HEK293 (cell line): Measurements from ENCODE around the gene TNIP1.
A peak's percentile ranks its signal among the peaks of the same experiment; 100 is the strongest.

Source experiments
- CTCF ChIA-PET: fragments of 350-600 bp; formaldehyde crosslinking; extraction: SDS; loops from one replicate; lab custom pipeline; 2021; ENCODE audit warnings: antibody characterized with exemption; lab: Yijun Ruan, JAX
- POLR2A ChIA-PET: fragments of 300-600 bp; formaldehyde crosslinking; extraction: SDS; loops from one replicate; lab custom pipeline; 2020; ENCODE audit warnings: antibody characterized with exemption, inconsistent platforms; lab: Yijun Ruan, JAX
- H3K27ac ChIP-seq: fragments of 200-500 bp; sonication (Bioruptor generic); 2 replicates; pipeline ENCODE4 v1.5.1; 2014; ENCODE audit warnings: low read depth, low read length, control low read depth, inconsistent platforms; ENCODE audit errors: extremely low read depth
- H3K36me3 ChIP-seq, 2 experiments: fragments of 200-500 bp in 1 of 2; sonication (Bioruptor generic) in 1 of 2; 1 replicate in 1 of 2; 2 replicates in 1 of 2; pipeline ENCODE4 v1.5.1; 2014 to 2017; ENCODE audit warnings: inconsistent platforms in 2 of 2, low read length in 2 of 2; ENCODE audit not compliant: control insufficient read depth in 2 of 2, insufficient read depth in 1 of 2
- H3K4me1 ChIP-seq: fragments of 200-500 bp; sonication (Bioruptor generic); 2 replicates; pipeline ENCODE4 v1.5.1; 2014; ENCODE audit warnings: mild to moderate bottlenecking, low read length, inconsistent platforms; ENCODE audit not compliant: control insufficient read depth, insufficient read depth
- H3K4me3 ChIP-seq: 2 replicates; pipeline ENCODE4 v1.5.1; 2011; ENCODE audit warnings: low read depth, mild to moderate bottlenecking, control low read depth, low read length, moderate library complexity
- H3K9me3 ChIP-seq: fragments of 200-500 bp; sonication (Bioruptor generic); 2 replicates; pipeline ENCODE4 v1.5.1; 2014; ENCODE audit warnings: low read depth, low read length, inconsistent platforms; ENCODE audit not compliant: control insufficient read depth, insufficient read depth
- BCL11A ChIP-seq: fragments of 450-650 bp; formaldehyde crosslinking; IDR thresholded peaks from 2 replicates; pipeline ENCODE4 v1.5.1; 2016; ENCODE audit warnings: low read depth, missing biosample characterization, missing genetic modification characterization
- KLF8 ChIP-seq: fragments of 450-650 bp; formaldehyde crosslinking; IDR thresholded peaks from 2 replicates; pipeline ENCODE4 v1.5.1; 2016; ENCODE audit warnings: missing biosample characterization, missing genetic modification characterization
- ZNF184 ChIP-seq: fragments of 450-650 bp; IDR thresholded peaks from 2 replicates; pipeline ENCODE4 v1.5.1; 2018; ENCODE audit warnings: missing biosample characterization, mild to moderate bottlenecking, missing genetic modification characterization
- ZNF239 ChIP-seq: fragments of 450-650 bp; formaldehyde crosslinking; IDR thresholded peaks from 2 replicates; pipeline ENCODE4 v1.5.1; 2016; ENCODE audit warnings: missing biosample characterization, missing genetic modification characterization
- ZNF266 ChIP-seq: fragments of 450-650 bp; formaldehyde crosslinking; IDR thresholded peaks from 2 replicates; pipeline ENCODE4 v1.5.1; 2016; ENCODE audit warnings: missing biosample characterization, missing genetic modification characterization, low read depth
- ZNF654 ChIP-seq: fragments of 450-650 bp; formaldehyde crosslinking; IDR thresholded peaks from 2 replicates; pipeline ENCODE4 v1.5.1; 2016; ENCODE audit warnings: low read depth, missing biosample characterization, missing genetic modification characterization
- TF ChIP-seq, protein P1 (sequence below): fragments of 450-650 bp; formaldehyde crosslinking; IDR thresholded peaks from 2 replicates; pipeline ENCODE4 v1.5.1; 2016; ENCODE audit warnings: missing biosample characterization, missing genetic modification characterization
- TF ChIP-seq, protein P2 (sequence below): fragments of 450-650 bp; formaldehyde crosslinking; IDR thresholded peaks from 2 replicates; pipeline ENCODE4 v1.5.1; 2016; ENCODE audit warnings: missing biosample characterization, missing genetic modification characterization, low read depth
- TF ChIP-seq, protein P3 (sequence below): fragments of 450-650 bp; formaldehyde crosslinking; IDR thresholded peaks from 2 replicates; pipeline ENCODE4 v1.5.1; 2016; ENCODE audit warnings: missing biosample characterization, missing genetic modification characterization
- TF ChIP-seq, protein P4 (sequence below): fragments of 450-650 bp; formaldehyde crosslinking; IDR thresholded peaks from 2 replicates; pipeline ENCODE4 v1.5.1; 2016; ENCODE audit warnings: missing biosample characterization, missing genetic modification characterization

TNIP1 gene

DNA sequence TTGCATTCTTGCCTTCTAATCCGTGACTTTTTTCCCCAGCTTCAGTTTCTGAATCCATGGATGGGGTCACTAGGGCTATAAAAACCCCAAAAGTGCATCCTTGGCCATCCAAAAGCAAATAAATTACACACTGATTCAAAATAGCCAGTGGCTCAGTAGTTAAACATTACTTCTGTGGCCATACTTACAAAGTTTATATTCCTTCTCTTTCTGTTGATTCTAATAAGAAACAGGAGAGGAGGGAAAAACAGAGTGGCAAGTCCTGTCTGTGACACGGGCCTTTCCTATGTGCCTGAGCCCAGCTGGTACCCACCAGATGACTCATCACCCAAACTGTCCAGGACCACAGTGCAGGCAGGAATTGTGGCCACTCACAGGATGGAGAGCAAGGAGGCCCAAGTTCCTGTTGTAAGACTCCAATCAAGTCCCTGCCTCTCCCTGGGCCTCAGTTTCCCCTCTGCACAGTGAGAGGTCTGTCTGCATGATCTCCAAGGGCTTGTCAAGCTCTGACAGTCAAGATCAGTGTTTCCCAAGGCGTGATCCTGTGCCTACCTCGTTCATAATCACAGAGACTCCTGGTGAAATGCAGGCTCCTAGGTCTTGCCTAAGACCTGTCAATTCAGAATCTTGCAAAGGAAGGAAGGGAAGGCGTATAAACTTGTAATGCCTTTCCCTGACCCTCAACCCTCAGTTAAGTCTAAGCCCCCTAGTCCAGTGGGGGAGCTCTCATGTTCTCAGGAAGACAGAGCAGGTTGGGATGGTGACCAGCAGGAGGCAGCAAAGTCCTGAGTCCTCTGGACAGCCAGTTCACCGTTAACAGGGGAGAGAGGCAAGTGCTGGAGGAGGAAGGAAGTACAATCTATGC, 29.5 kb downstream of the TNIP1 start:
- no peak for TF ChIP-seq ZNF266 (tag by site-specific recombination)
- TF ChIP-seq, protein P1, sequence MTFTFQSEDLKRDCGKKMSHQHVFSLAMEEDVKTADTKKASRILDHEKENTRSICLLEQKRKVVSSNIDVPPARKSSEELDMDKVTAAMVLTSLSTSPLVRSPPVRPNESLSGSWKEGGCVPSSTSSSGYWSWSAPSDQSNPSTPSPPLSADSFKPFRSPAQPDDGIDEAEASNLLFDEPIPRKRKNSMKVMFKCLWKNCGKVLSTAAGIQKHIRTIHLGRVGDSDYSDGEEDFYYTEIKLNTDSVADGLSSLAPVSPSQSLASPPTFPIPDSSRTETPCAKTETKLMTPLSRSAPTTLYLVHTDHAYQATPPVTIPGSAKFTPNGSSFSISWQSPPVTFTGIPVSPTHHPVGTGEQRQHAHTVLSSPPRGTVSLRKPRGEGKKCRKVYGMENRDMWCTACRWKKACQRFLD (tag by site-specific recombination), result no peak
- no peak for TF ChIP-seq ZNF239 (tag by site-specific recombination)
- no peak for TF ChIP-seq BCL11A (tag by site-specific recombination)
- TF ChIP-seq, protein P2, sequence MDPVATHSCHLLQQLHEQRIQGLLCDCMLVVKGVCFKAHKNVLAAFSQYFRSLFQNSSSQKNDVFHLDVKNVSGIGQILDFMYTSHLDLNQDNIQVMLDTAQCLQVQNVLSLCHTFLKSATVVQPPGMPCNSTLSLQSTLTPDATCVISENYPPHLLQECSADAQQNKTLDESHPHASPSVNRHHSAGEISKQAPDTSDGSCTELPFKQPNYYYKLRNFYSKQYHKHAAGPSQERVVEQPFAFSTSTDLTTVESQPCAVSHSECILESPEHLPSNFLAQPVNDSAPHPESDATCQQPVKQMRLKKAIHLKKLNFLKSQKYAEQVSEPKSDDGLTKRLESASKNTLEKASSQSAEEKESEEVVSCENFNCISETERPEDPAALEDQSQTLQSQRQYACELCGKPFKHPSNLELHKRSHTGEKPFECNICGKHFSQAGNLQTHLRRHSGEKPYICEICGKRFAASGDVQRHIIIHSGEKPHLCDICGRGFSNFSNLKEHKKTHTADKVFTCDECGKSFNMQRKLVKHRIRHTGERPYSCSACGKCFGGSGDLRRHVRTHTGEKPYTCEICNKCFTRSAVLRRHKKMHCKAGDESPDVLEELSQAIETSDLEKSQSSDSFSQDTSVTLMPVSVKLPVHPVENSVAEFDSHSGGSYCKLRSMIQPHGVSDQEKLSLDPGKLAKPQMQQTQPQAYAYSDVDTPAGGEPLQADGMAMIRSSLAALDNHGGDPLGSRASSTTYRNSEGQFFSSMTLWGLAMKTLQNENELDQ (tag by site-specific recombination), result no peak
- TF ChIP-seq, protein P3, sequence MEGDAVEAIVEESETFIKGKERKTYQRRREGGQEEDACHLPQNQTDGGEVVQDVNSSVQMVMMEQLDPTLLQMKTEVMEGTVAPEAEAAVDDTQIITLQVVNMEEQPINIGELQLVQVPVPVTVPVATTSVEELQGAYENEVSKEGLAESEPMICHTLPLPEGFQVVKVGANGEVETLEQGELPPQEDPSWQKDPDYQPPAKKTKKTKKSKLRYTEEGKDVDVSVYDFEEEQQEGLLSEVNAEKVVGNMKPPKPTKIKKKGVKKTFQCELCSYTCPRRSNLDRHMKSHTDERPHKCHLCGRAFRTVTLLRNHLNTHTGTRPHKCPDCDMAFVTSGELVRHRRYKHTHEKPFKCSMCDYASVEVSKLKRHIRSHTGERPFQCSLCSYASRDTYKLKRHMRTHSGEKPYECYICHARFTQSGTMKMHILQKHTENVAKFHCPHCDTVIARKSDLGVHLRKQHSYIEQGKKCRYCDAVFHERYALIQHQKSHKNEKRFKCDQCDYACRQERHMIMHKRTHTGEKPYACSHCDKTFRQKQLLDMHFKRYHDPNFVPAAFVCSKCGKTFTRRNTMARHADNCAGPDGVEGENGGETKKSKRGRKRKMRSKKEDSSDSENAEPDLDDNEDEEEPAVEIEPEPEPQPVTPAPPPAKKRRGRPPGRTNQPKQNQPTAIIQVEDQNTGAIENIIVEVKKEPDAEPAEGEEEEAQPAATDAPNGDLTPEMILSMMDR (tag by site-specific recombination), result peak; percentile 83; the same call in 1 of the 2 replicates
- no peak for TF ChIP-seq ZNF184 (tag by site-specific recombination)
- TF ChIP-seq, protein P4, sequence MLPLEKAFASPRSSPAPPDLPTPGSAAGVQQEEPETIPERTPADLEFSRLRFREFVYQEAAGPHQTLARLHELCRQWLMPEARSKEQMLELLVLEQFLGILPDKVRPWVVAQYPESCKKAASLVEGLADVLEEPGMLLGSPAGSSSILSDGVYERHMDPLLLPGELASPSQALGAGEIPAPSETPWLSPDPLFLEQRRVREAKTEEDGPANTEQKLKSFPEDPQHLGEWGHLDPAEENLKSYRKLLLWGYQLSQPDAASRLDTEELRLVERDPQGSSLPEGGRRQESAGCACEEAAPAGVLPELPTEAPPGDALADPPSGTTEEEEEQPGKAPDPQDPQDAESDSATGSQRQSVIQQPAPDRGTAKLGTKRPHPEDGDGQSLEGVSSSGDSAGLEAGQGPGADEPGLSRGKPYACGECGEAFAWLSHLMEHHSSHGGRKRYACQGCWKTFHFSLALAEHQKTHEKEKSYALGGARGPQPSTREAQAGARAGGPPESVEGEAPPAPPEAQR (tag by site-specific recombination), result no peak
- TF ChIP-seq ZNF654 (tag by site-specific recombination), result peak; percentile 60
- Histone ChIP-seq H3K9me3 (no peaks in the 10 kb centered on the region), H3K36me3 (peaks cover 16 to 80% of the 10 kb centered on the region in 2 experiments; a peak in 2 of 3 replicates), H3K27ac (no peak overlapping the region), H3K4me1 (no peaks in the 10 kb centered on the region), H3K4me3 (no peak overlapping the region)
- ChIA-PET CTCF (interaction anchor here (0.6 to 8.3 kb wide), 40 partner anchors 10 to 267 kb away, joined by 3 to 247 read pairs (median 4); partner anchors contain the start of genes GPX3 and TNIP1), POLR2A (no interaction called here)

DNA sequence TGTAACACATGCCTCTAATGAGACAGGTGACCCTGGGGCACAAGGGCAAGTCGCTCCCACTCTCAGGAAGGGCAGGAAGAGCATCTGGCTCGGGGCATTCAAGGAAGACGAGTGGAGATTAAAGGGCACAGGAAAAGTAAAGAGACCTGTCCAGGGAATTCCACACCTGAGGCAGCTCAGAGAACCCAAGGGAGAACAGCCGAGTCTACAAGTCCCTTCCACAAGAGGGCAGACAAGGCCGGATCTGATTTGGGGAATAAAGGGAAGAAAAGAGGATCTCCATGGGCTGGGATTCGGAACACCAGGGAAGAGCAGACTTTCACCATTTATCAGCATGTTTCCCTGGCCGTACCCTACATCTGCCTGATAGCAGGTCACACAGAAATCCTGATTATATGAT, 32.3 kb downstream of the TNIP1 start:
- H3K4me3 ChIP-seq, result no peak overlapping the region
- no peaks in the 10 kb centered on the region for H3K9me3 ChIP-seq
- peaks cover 21 to 72% of the 10 kb centered on the region in 2 experiments; a peak in 2 of 3 replicates for H3K36me3 ChIP-seq
- TF ChIP-seq, protein P3 (tag by site-specific recombination), result 0 out of 2 replicates have a peak, but pooled peaks have one; percentile 13
- no peak for TF ChIP-seq KLF8
- H3K27ac ChIP-seq, result no peak overlapping the region
- POLR2A ChIA-PET, result no interaction called here
- no peaks in the 10 kb centered on the region for H3K4me1 ChIP-seq
- CTCF ChIA-PET, result interaction anchor here (0.5 to 8.3 kb wide), 25 partner anchors 10 to 565 kb away, joined by 3 to 247 read pairs (median 4); no protein-coding TSS in a partner anchor
